WI38 (cell line): ENCODE measurements around the gene HEY2.

Source experiments
- H3K4me3 ChIP-seq: 2 replicates; pipeline ENCODE4 v1.5.1; 2011; ENCODE audit warnings: low read depth, mild to moderate bottlenecking, control low read depth, low read length
- TF ChIP-seq, protein P1 (sequence below): IDR thresholded peaks from 2 replicates; pipeline ENCODE4 v1.5.1; 2012; ENCODE audit warnings: low read depth, mild to moderate bottlenecking, control low read depth, low read length

Gene HEY2

DNA sequence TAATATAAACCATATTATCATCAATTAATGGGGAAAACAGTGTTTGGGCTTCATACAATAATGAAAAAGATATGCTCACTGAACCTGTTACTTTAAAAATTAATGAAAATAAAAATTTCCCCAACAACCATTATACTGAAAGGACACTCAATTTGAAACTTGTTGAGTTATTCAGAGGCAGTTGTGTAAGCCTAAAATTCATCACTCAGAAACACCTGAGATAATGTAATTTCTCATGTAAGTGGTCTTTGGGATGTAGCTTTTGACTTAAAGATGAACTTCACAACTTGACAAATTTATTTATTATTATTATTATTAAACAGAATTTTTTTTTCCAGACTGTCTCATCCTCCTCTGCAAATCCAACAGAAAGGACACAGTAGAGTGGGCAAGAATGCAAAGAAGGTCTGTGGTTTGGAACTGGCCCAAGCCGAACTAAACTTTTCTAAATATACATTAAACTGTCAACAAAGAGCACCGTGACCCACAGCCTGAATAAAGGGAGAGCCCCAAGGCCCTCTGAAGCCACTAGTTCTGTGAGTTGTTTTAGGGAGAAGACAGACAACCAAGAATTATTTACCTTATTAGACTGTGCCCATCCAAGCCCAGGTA lies 32.2 kb upstream of the HEY2 start:
- H3K4me3 ChIP-seq = no peak overlapping the region
- TF ChIP-seq, protein P1, sequence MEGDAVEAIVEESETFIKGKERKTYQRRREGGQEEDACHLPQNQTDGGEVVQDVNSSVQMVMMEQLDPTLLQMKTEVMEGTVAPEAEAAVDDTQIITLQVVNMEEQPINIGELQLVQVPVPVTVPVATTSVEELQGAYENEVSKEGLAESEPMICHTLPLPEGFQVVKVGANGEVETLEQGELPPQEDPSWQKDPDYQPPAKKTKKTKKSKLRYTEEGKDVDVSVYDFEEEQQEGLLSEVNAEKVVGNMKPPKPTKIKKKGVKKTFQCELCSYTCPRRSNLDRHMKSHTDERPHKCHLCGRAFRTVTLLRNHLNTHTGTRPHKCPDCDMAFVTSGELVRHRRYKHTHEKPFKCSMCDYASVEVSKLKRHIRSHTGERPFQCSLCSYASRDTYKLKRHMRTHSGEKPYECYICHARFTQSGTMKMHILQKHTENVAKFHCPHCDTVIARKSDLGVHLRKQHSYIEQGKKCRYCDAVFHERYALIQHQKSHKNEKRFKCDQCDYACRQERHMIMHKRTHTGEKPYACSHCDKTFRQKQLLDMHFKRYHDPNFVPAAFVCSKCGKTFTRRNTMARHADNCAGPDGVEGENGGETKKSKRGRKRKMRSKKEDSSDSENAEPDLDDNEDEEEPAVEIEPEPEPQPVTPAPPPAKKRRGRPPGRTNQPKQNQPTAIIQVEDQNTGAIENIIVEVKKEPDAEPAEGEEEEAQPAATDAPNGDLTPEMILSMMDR = no peak

DNA sequence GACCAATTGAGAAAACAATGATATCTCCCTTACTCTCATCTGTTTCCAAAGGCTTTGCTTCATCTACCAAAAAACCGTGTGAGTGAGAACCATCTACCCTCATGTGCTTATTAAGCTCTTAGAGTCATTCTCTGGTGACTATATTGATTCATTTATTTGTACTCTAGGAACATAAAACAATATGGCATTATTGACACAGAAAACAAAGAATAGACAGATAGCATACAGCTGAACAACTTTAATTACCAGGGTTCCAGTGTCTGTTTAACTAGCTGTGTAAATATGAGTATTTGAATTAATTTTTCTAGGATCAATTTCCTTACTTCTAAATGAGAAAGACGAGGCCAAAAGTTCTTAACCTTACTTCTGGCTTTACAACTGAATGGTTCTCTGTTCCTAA lies 31.3 kb upstream of the HEY2 start:
- H3K4me3 ChIP-seq = no peak overlapping the region
- TF ChIP-seq, protein P1 = no peak

DNA sequence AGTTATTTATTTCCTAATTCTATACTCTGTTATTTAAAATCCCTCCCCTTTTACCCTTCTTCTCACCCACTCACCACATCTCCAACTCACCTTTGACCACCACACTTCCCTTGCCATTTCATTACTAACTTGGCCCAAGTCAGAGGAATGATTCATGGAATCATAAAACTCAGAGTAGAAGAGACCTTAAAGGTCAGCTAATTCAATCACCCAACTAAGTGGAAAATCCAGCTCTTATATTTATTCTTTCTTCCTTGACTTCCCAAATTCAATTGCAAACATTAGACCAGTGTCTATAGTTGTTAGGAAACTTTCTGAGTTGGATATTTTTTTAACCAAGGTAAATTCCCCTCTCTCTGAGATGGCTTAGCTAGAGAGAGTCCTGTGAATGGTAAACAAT lies 26.5 kb upstream of the HEY2 start:
- H3K4me3 ChIP-seq = no peak overlapping the region

DNA sequence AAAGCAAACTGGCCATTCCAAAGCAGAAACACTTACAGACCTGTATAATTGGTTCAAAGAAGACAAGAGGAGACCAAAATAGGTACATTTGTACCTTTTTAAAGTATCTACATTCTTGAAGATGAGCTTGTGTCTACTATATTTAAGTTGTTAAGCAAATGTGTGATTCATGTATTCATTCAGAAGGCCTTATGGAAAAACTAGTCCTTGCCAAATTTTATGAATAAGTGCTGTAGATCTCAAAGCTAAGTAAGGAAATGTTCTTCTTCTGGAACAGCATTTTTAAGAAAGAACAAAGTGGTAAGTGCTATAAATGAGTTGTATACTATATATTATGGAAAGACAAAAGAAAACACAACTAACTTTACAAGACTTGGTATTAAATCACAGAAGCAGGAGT lies 22.2 kb upstream of the HEY2 start:
- TF ChIP-seq, protein P1 = no peak
- no peak overlapping the region for H3K4me3 ChIP-seq

More for the DNA sequence above, 26.5 kb upstream of the HEY2 start:
- TF ChIP-seq, protein P1 = no peak

DNA sequence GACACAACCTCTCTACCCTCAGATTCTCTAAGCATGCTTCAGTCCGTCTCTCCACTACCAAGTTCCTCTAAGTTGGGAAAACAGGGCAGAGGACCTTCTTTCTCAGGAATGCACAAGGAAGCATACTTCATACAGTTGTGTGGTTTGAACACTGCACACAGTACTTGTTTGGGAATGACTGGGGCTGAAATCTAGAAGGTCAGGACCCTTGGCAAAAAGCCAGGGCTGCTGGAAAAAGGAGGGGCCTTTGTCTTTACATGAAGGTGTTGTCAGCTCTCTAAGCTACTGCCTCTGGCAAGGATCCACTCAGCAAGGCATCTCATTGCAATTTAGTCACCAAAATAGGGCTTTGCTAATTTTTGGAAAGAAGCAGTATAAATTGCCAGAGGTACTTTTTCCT lies 20.7 kb upstream of the HEY2 start:
- no peak overlapping the region for H3K4me3 ChIP-seq
- TF ChIP-seq, protein P1 = no peak

DNA sequence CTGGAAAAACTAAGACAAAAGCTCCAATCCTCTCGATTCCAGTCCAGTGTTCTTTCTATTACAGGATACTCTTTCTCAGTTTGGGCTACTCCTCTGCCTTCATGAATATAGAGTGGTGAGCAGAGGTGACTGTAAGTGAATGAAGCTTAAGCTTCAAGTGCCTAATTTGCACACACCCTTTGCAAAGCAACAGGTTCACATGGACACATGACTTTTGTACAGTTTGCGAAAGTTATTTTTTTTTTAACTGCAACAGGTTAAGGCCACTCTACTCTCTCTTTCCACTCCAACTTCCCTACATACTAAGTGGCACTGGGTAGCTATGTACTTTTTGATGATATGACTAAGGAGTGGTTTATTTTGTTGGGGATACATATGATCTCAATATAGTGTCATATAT lies 19.4 kb upstream of the HEY2 start:
- no peak overlapping the region for H3K4me3 ChIP-seq
- TF ChIP-seq, protein P1 = no peak

DNA sequence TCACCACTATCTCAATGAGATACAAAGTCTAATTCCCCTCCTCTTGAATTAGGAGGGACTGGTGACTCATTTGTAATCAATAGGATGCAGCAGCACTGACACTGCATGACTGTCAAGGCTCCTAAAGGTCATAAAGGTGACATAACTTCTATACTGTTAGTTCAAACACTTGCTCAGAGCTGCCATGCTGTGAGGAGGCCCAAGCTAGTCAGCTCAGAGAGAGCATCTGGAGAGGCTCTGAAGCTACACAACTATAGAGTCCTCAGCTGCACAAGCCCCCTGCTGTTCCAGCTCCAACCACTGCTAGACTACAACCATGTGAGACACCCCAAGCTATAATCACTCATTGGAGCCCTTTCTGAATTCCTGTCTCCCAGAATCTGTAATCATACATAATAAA lies 17.0 kb upstream of the HEY2 start:
- TF ChIP-seq, protein P1 = no peak

More for the DNA sequence above, 17.0 kb upstream of the HEY2 start:
- H3K4me3 ChIP-seq = no peak overlapping the region
